Activated naive CD4-positive, alpha-beta T cell treated with anti-CD3 and anti-CD28 coated beads for 36 hours (primary cell): ENCODE results near the gene PXYLP1. TPM values are rescaled to one million over a fixed set of nuclear protein-coding genes. Genes with fewer than 3 reads are reported as not detected.
A peak's percentile ranks its signal among the peaks of the same experiment; 100 is the strongest.

Experiments used
- CTCF ChIA-PET: fragments of 350-600 bp; sonication (Branson Sonifier 250); formaldehyde crosslinking; loops from one replicate; lab custom pipeline; 2021; ENCODE audit warnings: antibody characterized with exemption; lab: Charles Lee
- DNase-seq: peaks from one replicate; pipeline ENCODE4 v3.0.0-alpha.2; 2020
- H3K27ac Mint-ChIP-seq: one replicate; pipeline ENCODE4 v1.8.0; 2021; ENCODE audit warnings: mild to moderate bottlenecking, mixed read lengths
- H3K27me3 Mint-ChIP-seq: one replicate; pipeline ENCODE4 v1.8.0; 2021; ENCODE audit warnings: low read depth, mixed read lengths
- H3K36me3 Mint-ChIP-seq: one replicate; pipeline ENCODE4 v1.8.0; 2021; ENCODE audit warnings: low read depth, mixed read lengths
- H3K4me1 Mint-ChIP-seq: one replicate; pipeline ENCODE4 v1.8.0; 2021; ENCODE audit warnings: low read depth, mixed read lengths
- H3K4me3 Mint-ChIP-seq: one replicate; pipeline ENCODE4 v1.8.0; 2021; ENCODE audit warnings: mild to moderate bottlenecking, moderate library complexity, mixed read lengths
- H3K9me3 Mint-ChIP-seq: one replicate; pipeline ENCODE4 v1.8.0; 2021; ENCODE audit warnings: mixed read lengths
- intact Hi-C: fragments of 100-400 bp; cut with micrococcal nuclease; formaldehyde crosslinking; loops from one replicate; pipeline ENCODE4 v1.15.1; 2023
- total RNA-seq, 2 experiments: library from RNA; stranded (reverse); gene quantifications; one replicate each; pipeline ENCODE4 v1.2.3, GENCODE V29; 2021

PXYLP1 gene
- total RNA-seq, 2 experiments from 2014 or later, result 8.4 to 9.7 TPM

GRCh38 chr3:141275511-141275910 lies 43.9 kb downstream of the PXYLP1 start:
- Mint-ChIP-seq H3K4me1 (peaks cover 22% of the 10 kb centered on the region), H3K27me3 (no peaks in the 10 kb centered on the region), H3K36me3 (peaks cover 2% of the 10 kb centered on the region), H3K9me3 (no peaks in the 10 kb centered on the region), H3K27ac (no peak overlapping the region), H3K4me3 (no peak overlapping the region)
- intact Hi-C loops, result loop anchor here (1.0 to 10.0 kb wide), 2 partner anchors 8 to 261 kb away; no protein-coding TSS in a partner anchor
- CTCF ChIA-PET, result no interaction called here
- DNase-seq, result no peak

GRCh38 chr3:141275973-141276372 lies 44.3 kb downstream of the PXYLP1 start:
- H3K36me3 Mint-ChIP-seq, result peaks cover 2% of the 10 kb centered on the region

GRCh38 chr3:141276398-141276797 lies 44.8 kb downstream of the PXYLP1 start:
- intact Hi-C loops, result loop anchor here (10.0 kb wide), 1 partner anchor 262 kb away; no protein-coding TSS in a partner anchor
- no peak overlapping the region for H3K4me3 Mint-ChIP-seq
- H3K27me3 Mint-ChIP-seq, result no peaks in the 10 kb centered on the region
- no peak for DNase-seq
- peaks cover 2% of the 10 kb centered on the region for H3K36me3 Mint-ChIP-seq
- H3K9me3 Mint-ChIP-seq, result no peaks in the 10 kb centered on the region
- no peak overlapping the region for H3K27ac Mint-ChIP-seq
- H3K4me1 Mint-ChIP-seq, result peaks cover 22% of the 10 kb centered on the region
- CTCF ChIA-PET, result interaction anchor here (1.7 kb wide), 2 partner anchors 10 to 44 kb away, joined by 9 to 10 read pairs; partner anchors contain the start of gene PXYLP1

More at GRCh38 chr3:141275973-141276372, 44.3 kb downstream of the PXYLP1 start:
- CTCF ChIA-PET, result no interaction called here
- Mint-ChIP-seq H3K9me3 (no peaks in the 10 kb centered on the region), H3K4me3 (no peak overlapping the region), H3K4me1 (peaks cover 22% of the 10 kb centered on the region), H3K27ac (no peak overlapping the region), H3K27me3 (no peaks in the 10 kb centered on the region)
- intact Hi-C loops, result loop anchor here (1.0 to 10.0 kb wide), 2 partner anchors 9 to 261 kb away; no protein-coding TSS in a partner anchor
- DNase-seq, result no peak

GRCh38 chr3:141277451-141277850 lies 45.8 kb downstream of the PXYLP1 start:
- no peaks in the 10 kb centered on the region for H3K9me3 Mint-ChIP-seq
- H3K36me3 Mint-ChIP-seq, result peaks cover 5% of the 10 kb centered on the region
- intact Hi-C loops, result loop anchor here (10.0 kb wide), 1 partner anchor 263 kb away; no protein-coding TSS in a partner anchor
- H3K4me3 Mint-ChIP-seq, result no peak overlapping the region
- H3K4me1 Mint-ChIP-seq, result peaks cover 22% of the 10 kb centered on the region
- H3K27me3 Mint-ChIP-seq, result no peaks in the 10 kb centered on the region
- no peak for DNase-seq
- CTCF ChIA-PET, result interaction anchor here (0.6 to 1.7 kb wide), 4 partner anchors 11 to 180 kb away, joined by 3 to 10 read pairs (median 6); partner anchors contain the start of gene PXYLP1
- H3K27ac Mint-ChIP-seq, result no peak overlapping the region

- Mint-ChIP-seq H3K9me3 (no peaks in the 10 kb centered on the region), H3K27me3 (no peaks in the 10 kb centered on the region), H3K27ac (no peak overlapping the region), H3K4me3 (no peak overlapping the region), H3K4me1 (peaks cover 22% of the 10 kb centered on the region), H3K36me3 (peaks cover 7% of the 10 kb centered on the region)
- CTCF ChIA-PET, result interaction anchor here (0.7 to 3.6 kb wide), 10 partner anchors 8 to 46 kb away, joined by 3 to 35 read pairs (median 6); partner anchors contain the start of gene PXYLP1
- intact Hi-C loops, result loop anchor here (1.0 to 10.0 kb wide), 3 partner anchors 41 to 264 kb away; partner anchors contain the start of gene PXYLP1
- no peak for DNase-seq
These were observed 46.8 kb downstream of the PXYLP1 start for GRCh38 chr3:141278196-141279076.

GRCh38 chr3:141279077-141279967 lies 47.7 kb downstream of the PXYLP1 start:
- Mint-ChIP-seq H3K9me3 (no peaks in the 10 kb centered on the region), H3K4me1 (peaks cover 17% of the 10 kb centered on the region), H3K4me3 (no peak overlapping the region), H3K27ac (no peak overlapping the region), H3K36me3 (peaks cover 7% of the 10 kb centered on the region), H3K27me3 (no peaks in the 10 kb centered on the region)
- intact Hi-C loops, result loop anchor here (1.0 to 10.0 kb wide), 3 partner anchors 42 to 265 kb away; partner anchors contain the start of gene PXYLP1
- DNase-seq, result peak; percentile 34
- CTCF ChIA-PET, result interaction anchor here (0.7 to 3.6 kb wide), 9 partner anchors 9 to 87 kb away, joined by 3 to 35 read pairs (median 6); partner anchors contain the start of gene PXYLP1

- peaks cover 5% of the 10 kb centered on the region for H3K36me3 Mint-ChIP-seq
- intact Hi-C loops, result no loop called here
- H3K4me3 Mint-ChIP-seq, result no peak overlapping the region
- no peak for DNase-seq
- no peaks in the 10 kb centered on the region for H3K9me3 Mint-ChIP-seq
- no peak overlapping the region for H3K27ac Mint-ChIP-seq
- no peaks in the 10 kb centered on the region for H3K27me3 Mint-ChIP-seq
- peaks cover 9% of the 10 kb centered on the region for H3K4me1 Mint-ChIP-seq
- CTCF ChIA-PET, result interaction anchor here (1.1 to 3.6 kb wide), 9 partner anchors 9 to 175 kb away, joined by 3 to 35 read pairs (median 4); partner anchors contain the start of gene PXYLP1
These were observed 48.5 kb downstream of the PXYLP1 start for GRCh38 chr3:141280086-141280485.

- Mint-ChIP-seq H3K4me3 (no peak overlapping the region), H3K36me3 (peaks cover 5% of the 10 kb centered on the region), H3K27me3 (no peaks in the 10 kb centered on the region), H3K27ac (no peak overlapping the region), H3K9me3 (no peaks in the 10 kb centered on the region), H3K4me1 (peaks cover 5% of the 10 kb centered on the region)
- intact Hi-C loops, result no loop called here
- DNase-seq, result no peak
- CTCF ChIA-PET, result interaction anchor here (1.1 to 3.6 kb wide), 9 partner anchors 10 to 174 kb away, joined by 3 to 35 read pairs (median 6); partner anchors contain the start of gene PXYLP1
These were observed 49.1 kb downstream of the PXYLP1 start for GRCh38 chr3:141280690-141281089.

- CTCF ChIA-PET, result interaction anchor here (1.1 kb wide), 1 partner anchor 54 kb away, joined by 4 read pairs; the partner anchor contains the start of gene PXYLP1
- no peak for DNase-seq
- Mint-ChIP-seq H3K27ac (no peak overlapping the region), H3K36me3 (peaks cover 12% of the 10 kb centered on the region), H3K4me1 (peaks cover 3% of the 10 kb centered on the region), H3K9me3 (no peaks in the 10 kb centered on the region), H3K4me3 (no peak overlapping the region), H3K27me3 (no peaks in the 10 kb centered on the region)
- intact Hi-C loops, result no loop called here
These were observed 53.9 kb downstream of the PXYLP1 start for GRCh38 chr3:141285570-141285969.

GRCh38 chr3:141286856-141287255 lies 55.2 kb downstream of the PXYLP1 start:
- H3K4me3 Mint-ChIP-seq, result no peak overlapping the region
- CTCF ChIA-PET, result interaction anchor here (0.6 to 1.7 kb wide), 4 partner anchors 18 to 369 kb away, joined by 3 to 5 read pairs (median 3); partner anchors contain the start of gene PXYLP1
- H3K9me3 Mint-ChIP-seq, result no peaks in the 10 kb centered on the region
- H3K4me1 Mint-ChIP-seq, result peaks cover 3% of the 10 kb centered on the region
- no peaks in the 10 kb centered on the region for H3K27me3 Mint-ChIP-seq
- no peak for DNase-seq
- peaks cover 12% of the 10 kb centered on the region for H3K36me3 Mint-ChIP-seq
- H3K27ac Mint-ChIP-seq, result no peak overlapping the region
- intact Hi-C loops, result no loop called here

- Mint-ChIP-seq H3K4me1 (peaks cover 3% of the 10 kb centered on the region), H3K36me3 (peaks cover 10% of the 10 kb centered on the region), H3K9me3 (no peaks in the 10 kb centered on the region), H3K27me3 (no peaks in the 10 kb centered on the region), H3K4me3 (no peak overlapping the region), H3K27ac (no peak overlapping the region)
- CTCF ChIA-PET, result interaction anchor here (1.0 to 1.7 kb wide), 3 partner anchors 18 to 55 kb away, joined by 3 to 5 read pairs (median 3); partner anchors contain the start of gene PXYLP1
- DNase-seq, result no peak
- intact Hi-C loops, result no loop called here
These were observed 55.7 kb downstream of the PXYLP1 start for GRCh38 chr3:141287326-141287725.
